Stimulated activated CD4-positive, alpha-beta T cell treated with anti-CD3 and anti-CD28 coated beads, Interleukin-1b, Interleukin-23, amount 100 ng/mL, for 1 hour (primary cell): Measurements from ENCODE around the gene BPIFB2.

Experiments
- DNase-seq, 2 donors: peaks; one replicate each; pipeline ENCODE4 v3.0.0-alpha.2; 2020; ENCODE audit warnings: low read depth in 2 of 2

BPIFB2 gene

GRCh38 chr20:33022694-33023438 is 15.4 kb downstream of the BPIFB2 start:
- no peak for DNase-seq

GRCh38 chr20:33023439-33024242 is 16.1 kb downstream of the BPIFB2 start:
- no peak for DNase-seq

- no peak for DNase-seq
Observed at GRCh38 chr20:33024243-33024560, 16.7 kb downstream of the BPIFB2 start.

DNA sequence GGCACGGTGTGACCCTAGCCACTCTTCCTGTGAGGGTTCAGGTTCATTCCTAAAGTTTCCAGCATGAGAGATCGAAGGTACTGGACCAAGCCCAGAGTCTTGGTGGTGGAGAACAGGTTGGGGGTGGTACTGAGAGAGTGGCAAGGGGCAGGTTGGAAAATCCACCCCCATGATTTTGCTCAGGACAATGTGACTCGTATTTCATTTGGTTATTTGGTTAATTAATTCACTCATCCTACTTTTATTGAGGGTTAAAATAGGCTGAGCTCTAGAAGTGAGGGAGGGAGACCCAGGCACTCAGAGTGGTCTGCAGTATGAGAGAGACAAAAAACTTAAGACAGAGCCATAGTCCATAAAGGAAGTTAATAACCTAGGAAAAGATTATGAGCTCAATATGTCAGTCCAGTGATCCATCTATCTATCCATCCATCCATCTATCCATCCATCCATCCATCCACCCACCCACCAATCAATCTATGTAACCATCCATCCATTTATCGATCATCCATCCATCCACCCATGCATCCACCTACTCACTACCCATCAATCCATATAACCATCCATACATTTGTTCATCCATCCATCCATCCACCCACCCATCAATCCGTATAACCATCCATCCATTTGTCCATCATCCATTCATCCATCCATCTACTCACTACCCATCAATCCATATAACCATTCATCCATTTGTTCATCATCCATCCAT is 17.3 kb downstream of the BPIFB2 start:
- DNase-seq = no peak

DNA sequence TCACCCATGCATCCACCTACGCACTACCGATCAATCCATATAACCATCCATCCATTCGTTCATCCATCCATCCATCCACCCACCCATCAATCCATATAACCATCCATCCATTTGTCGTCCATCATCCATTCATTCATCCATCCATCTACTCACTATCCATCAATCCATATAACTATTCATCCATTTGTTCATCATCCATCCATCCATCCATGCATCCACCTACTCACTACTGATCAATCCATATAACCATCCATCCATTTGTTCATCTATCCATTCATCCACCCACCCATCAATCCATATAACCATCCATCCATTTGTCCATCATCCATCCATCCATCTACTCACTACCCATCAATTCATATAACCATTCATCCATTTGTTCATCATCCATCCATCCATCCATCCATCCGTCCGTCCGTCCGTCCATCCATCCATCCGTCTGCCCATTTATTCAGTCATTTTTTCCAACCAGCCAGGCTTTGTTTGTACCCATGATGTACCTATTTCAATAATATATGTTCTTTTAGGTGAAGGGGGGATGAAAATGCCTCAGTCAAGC is 17.9 kb downstream of the BPIFB2 start:
- DNase-seq = no peak

DNA sequence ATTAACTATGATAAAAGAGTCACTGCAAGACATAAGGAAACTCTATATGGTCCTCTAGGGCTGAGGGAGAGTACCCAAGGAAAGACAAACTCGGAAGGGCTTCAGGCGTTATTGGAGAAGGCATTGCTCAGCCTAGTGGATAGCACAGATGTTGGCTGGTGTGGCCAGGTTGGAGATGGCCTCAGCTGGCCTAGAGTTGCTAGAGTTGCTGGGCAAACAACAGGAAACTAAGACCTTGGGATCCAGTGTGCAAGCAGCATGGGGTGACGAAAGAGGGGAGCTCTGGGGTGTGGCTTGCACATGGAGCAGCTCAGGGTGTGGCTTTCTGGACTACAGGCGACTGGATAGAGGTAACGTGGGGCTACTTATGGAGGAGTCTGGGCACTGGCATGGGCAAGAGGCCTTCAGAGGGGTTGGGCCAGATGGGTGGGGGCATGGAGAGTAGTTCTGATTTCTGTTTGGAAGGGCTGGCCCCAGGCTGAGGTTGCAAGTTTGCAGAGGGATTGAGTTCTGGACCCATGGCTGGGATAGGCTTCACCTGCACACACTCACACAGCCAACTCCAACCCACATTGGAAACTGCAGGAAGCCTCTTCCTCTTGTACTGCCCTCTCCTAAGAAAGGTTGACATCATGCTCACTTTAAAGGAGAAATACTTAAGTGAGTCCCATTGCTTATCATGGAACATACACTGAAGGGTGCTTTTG is 18.7 kb downstream of the BPIFB2 start:
- no peak for DNase-seq

GRCh38 chr20:33026779-33027759 is 19.6 kb downstream of the BPIFB2 start:
- no peak for DNase-seq

- DNase-seq = no peak
Observed at GRCh38 chr20:33027769-33028751, 20.6 kb downstream of the BPIFB2 start.

GRCh38 chr20:33028875-33029274 is 21.4 kb downstream of the BPIFB2 start:
- DNase-seq = no peak

DNA sequence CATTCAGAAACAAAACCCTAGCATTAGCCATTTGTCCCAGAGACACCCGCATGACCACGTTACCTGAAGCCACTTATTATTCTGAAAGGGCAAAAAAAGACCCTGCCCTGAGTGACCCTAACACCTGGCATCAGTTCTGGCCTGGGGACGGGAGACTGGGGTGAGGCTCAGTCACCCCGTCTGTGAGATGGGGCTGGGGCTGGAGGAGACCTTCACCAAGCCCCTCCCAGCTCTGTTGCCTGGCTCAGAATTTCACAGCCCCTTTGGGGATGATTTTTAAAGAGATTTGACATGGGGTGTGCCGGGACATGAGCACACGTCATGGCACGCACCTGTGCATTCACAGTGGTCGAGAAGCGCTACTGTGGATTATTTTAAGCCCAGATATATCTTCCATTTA is 22.6 kb downstream of the BPIFB2 start:
- no peak for DNase-seq

DNA sequence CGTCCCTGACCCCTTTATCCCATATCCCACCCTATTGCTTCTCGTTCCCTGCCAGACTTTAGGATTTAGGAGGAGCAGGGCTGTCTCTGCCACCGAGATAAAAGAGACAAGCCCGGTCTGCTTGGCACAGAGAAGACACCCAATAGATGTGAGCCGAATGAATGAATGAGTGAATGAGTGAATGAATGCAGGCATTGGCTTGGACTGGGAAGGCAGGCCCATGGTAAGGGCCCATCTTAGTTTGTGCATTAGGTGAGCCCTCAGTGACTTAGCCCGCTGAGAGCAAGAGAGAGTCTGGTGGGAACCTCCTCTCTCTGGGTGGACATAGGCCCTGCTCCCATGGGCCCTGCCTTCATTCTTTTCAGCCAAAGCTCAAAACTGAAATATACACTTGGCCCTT is 23.1 kb downstream of the BPIFB2 start:
- no peak for DNase-seq

DNA sequence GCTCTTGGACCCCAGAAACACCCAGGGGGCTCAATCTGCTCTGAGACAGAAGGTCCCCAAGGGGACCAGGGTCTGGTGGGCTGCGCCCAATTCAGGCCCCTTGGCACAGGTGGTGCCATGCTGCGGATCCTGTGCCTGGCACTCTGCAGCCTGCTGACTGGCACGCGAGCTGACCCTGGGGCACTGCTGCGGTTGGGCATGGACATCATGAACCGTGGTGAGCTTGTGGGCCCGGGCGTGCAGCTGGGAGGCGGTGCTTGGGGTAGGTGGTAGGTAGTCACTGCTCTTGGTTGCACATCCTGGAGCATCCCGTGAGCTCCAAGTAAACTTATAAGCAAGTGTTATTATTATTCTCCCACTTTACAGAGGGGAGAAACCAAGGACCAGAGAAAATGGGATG is 24.0 kb downstream of the BPIFB2 start, which contains the start of gene BPIFB6:
Gene BPIFB6, plus strand, starts transcription at position 118 of the 400 bp plus-strand sequence. Its CDS starts 0 bp downstream, at position 118.
- DNase-seq = no peak

DNA sequence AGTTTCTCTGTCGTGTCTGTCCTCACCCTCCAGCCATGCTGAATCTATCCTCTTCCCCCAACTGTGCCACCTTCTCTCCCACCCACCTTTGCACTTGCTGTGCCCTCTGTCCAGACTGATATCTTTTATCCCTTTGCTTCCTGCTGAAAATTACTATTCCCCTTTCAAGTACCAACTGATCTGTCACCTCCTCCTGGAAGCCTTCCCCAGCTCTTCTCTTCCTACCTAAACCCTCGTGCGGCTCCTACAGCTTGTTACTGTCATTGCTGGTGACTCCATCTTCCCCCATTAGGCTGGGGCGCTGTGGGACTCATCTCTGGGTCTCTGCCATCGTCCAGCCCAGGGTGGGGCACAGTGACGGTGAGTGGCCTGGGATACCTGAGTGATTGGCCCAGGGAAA is 25.1 kb downstream of the BPIFB2 start:
- DNase-seq = no peak

GRCh38 chr20:33033381-33033780 is 25.9 kb downstream of the BPIFB2 start:
- no peak for DNase-seq

- no peak for DNase-seq
Observed at GRCh38 chr20:33034115-33034514, 26.6 kb downstream of the BPIFB2 start.

DNA sequence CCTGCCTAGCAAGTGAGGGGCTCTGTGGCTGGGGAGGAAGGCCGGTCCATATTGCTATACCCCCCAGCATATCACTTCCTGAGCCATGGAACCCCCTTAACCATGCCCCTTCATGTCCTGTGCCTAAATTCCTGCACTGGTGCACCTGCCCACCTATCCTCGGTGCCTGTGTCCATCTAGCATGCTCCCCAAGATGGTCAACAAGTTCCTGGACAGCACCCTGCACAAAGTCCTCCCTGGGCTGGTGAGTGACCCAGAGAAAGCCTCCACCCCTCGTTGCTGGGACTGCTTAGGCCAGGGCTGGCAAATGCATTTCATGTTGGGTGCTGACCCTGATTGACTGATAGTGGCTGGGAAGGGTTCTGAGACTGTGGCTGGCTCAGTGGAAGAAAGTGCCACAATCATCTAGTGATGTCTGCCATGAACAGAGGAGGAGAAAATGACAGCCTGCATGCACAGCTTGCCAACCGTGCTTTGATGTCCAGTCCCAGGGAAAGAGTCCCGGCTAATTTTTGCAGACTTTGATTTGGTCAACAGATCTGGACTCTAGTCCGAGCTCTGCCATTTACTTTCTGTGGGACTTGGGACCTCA is 27.5 kb downstream of the BPIFB2 start:
- no peak for DNase-seq

DNA sequence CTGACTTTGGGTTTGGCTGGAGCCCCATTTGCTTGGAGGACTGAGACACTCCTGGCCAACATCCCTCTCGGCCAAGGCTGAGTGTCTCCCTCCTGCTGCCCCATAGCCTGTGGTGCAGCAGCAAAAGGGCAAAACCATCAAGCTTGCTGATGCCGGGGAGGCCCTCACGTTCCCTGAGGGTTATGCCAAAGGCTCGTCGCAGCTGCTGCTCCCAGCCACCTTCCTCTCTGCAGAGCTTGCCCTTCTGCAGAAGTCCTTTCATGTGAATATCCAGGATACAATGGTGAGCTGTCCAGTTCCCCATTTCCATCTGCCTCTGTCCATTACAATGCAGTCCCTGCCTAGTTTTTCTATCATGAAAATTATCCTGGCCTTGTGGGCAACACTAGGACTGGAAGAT is 30.0 kb downstream of the BPIFB2 start:
- no peak for DNase-seq

- DNase-seq = no peak
Observed at GRCh38 chr20:33038243-33038642, 30.7 kb downstream of the BPIFB2 start.

GRCh38 chr20:33042430-33042829 is 34.9 kb downstream of the BPIFB2 start:
- DNase-seq = no peak
